Bronchial epithelial cell (primary cell): ENCODE data around the gene USE1. TPM values are rescaled to one million over a fixed set of nuclear protein-coding genes. Genes with fewer than 3 reads are reported as not detected.
A peak's percentile ranks its signal among the peaks of the same experiment; 100 is the strongest.

Experiments used
- DNase-seq: peaks from one replicate; pipeline ENCODE4 v3.0.0-alpha.2; 2010; ENCODE audit warnings: low read depth
- FAIRE-seq: peaks from 2 replicates; lab custom pipeline; 2011; peaks lifted over from hg19 to GRCh38; lab: Jason Lieb, UNC
- H3K27me3 ChIP-seq: 2 replicates; pipeline ENCODE4 v1.5.1; 2011; ENCODE audit warnings: low read length; ENCODE audit not compliant: control insufficient read depth, insufficient read depth
- H3K36me3 ChIP-seq: 2 replicates; pipeline ENCODE4 v1.5.1; 2011; ENCODE audit warnings: low read length; ENCODE audit not compliant: control insufficient read depth, insufficient read depth
- H3K4me3 ChIP-seq: 2 replicates; pipeline ENCODE4 v1.5.1; 2011; ENCODE audit warnings: mild to moderate bottlenecking, low read depth, low read length, control low read depth
- CTCF ChIP-seq: IDR thresholded peaks from 2 replicates; pipeline ENCODE4 v1.5.1; 2011; ENCODE audit warnings: mild to moderate bottlenecking, moderate library complexity, low read length, control low read depth, inconsistent platforms; ENCODE audit not compliant: insufficient read depth, severe bottlenecking
- total RNA-seq: library from RNA; depleted of rRNA; stranded (reverse); fragments of >200 nt; gene quantifications from 2 replicates; pipeline ENCODE4 v1.2.1, GENCODE V29; 2014

USE1 gene
- total RNA-seq, 1 donor from 2014 or later: 11.8 TPM

GRCh38 chr19:17214508-17215126 lies 540 bp upstream of the USE1 start:
- peaks cover 14% of the 10 kb centered on the region for H3K36me3 ChIP-seq
- H3K27me3 ChIP-seq: no peaks in the 10 kb centered on the region
- H3K4me3 ChIP-seq: peak overlapping the region; percentile 73
- FAIRE-seq: no peak
- DNase-seq: no peak
- TF ChIP-seq CTCF: no peak

GRCh38 chr19:17216058-17216670 lies 1.0 kb downstream of the USE1 start:
- H3K36me3 ChIP-seq: peaks cover 11% of the 10 kb centered on the region
- H3K27me3 ChIP-seq: no peaks in the 10 kb centered on the region
- FAIRE-seq: peak; percentile 88

GRCh38 chr19:17219286-17219685 lies 4.1 kb downstream of the USE1 start:
- Histone ChIP-seq H3K27me3 (no peaks in the 10 kb centered on the region), H3K36me3 (peaks cover 6% of the 10 kb centered on the region), H3K4me3 (no peak overlapping the region)
- FAIRE-seq (no peak), DNase-seq (no peak)
- TF ChIP-seq CTCF: no peak

More at GRCh38 chr19:17216058-17216670, 1.0 kb downstream of the USE1 start:
- H3K4me3 ChIP-seq: no peak overlapping the region
- no peak for TF ChIP-seq CTCF
- DNase-seq: no peak

- peak; percentile 61 for DNase-seq
- Histone ChIP-seq H3K27me3 (no peaks in the 10 kb centered on the region), H3K4me3 (no peak overlapping the region), H3K36me3 (peaks cover 6% of the 10 kb centered on the region)
- TF ChIP-seq CTCF: no peak
- FAIRE-seq: no peak
Observed at GRCh38 chr19:17220207-17220758, 5.1 kb downstream of the USE1 start.

GRCh38 chr19:17225053-17225452 lies 9.9 kb downstream of the USE1 start:
- TF ChIP-seq CTCF: no peak

More at GRCh38 chr19:17225053-17225452, 9.9 kb downstream of the USE1 start:
- Histone ChIP-seq H3K36me3 (peaks cover 1% of the 10 kb centered on the region), H3K4me3 (no peak overlapping the region), H3K27me3 (no peaks in the 10 kb centered on the region)
- DNase-seq (no peak), FAIRE-seq (no peak)
